Vagina (tissue), 2 donors: ENCODE results near the gene SERPINE1. TPM values are rescaled to one million over a fixed set of nuclear protein-coding genes. Genes with fewer than 3 reads are reported as not detected.

ENCODE experiments used
- DNase-seq, 2 donors: peaks; one replicate each; pipeline ENCODE4 v3.0.0-alpha.2; 2017; ENCODE audit errors: extremely low spot score in 2 of 2
- H3K27ac ChIP-seq: fragments of 200-600 bp; sonication (generic); one replicate; pipeline ENCODE4 v1.5.1; 2019
- H3K27me3 ChIP-seq: fragments of 200-600 bp; sonication (generic); one replicate; pipeline ENCODE4 v1.5.1; 2019
- H3K36me3 ChIP-seq, 2 donors: fragments of 200-600 bp; sonication (generic); one replicate each; pipeline ENCODE4 v1.5.1; 2017 to 2019
- H3K4me1 ChIP-seq: fragments of 200-600 bp; sonication (generic); one replicate; pipeline ENCODE4 v1.5.1; 2019
- H3K4me3 ChIP-seq, 2 donors: fragments of 200-600 bp; sonication (generic); 1 replicate in 1 of 2; 2 replicates in 1 of 2; pipeline ENCODE4 v1.5.1; 2016 to 2019
- H3K9me3 ChIP-seq: fragments of 200-600 bp; sonication (generic); one replicate; pipeline ENCODE4 v1.5.1; 2019
- CTCF ChIP-seq, 3 experiments: fragments of 450-650 bp in 2 of 3; fragments of 200-600 bp in 1 of 3; sonication (generic) in 1 of 3; IDR thresholded peaks; one replicate each; pipeline ENCODE4 v1.5.1; 2017 to 2019; ENCODE audit warnings: antibody characterized with exemption in 3 of 3, mild to moderate bottlenecking in 2 of 3, moderate library complexity in 2 of 3
- POLR2A ChIP-seq, 2 donors: fragments of 450-650 bp; IDR thresholded peaks; one replicate each; pipeline ENCODE4 v1.6.1; 2017; ENCODE audit warnings: antibody characterized with exemption in 2 of 2, mild to moderate bottlenecking in 2 of 2, moderate library complexity in 2 of 2
- POLR2AphosphoS5 ChIP-seq, 2 donors: sonication (generic); formaldehyde crosslinking; IDR thresholded peaks; one replicate each; pipeline ENCODE4 v1.9.0; 2017; ENCODE audit warnings: antibody characterized with exemption in 2 of 2, mild to moderate bottlenecking in 2 of 2, low read depth in 1 of 2; ENCODE audit not compliant: insufficient read depth in 1 of 2
- intact Hi-C: fragments of 100-400 bp; cut with DNase I; formaldehyde crosslinking; loops from one replicate; pipeline ENCODE4 v1.15.1; 2023
- total RNA-seq: library from RNA; depleted of rRNA; stranded (reverse); fragments of >200 nt; gene quantifications from one replicate; pipeline ENCODE4 v1.2.3, GENCODE V29; 2016

The SERPINE1 gene
- total RNA-seq, 1 donor from 2014 or later, result 14.7 TPM

- H3K27ac ChIP-seq, result no peak overlapping the region
- H3K4me3 ChIP-seq, result no peak overlapping the region
- H3K36me3 ChIP-seq, result no peaks in the 10 kb centered on the region
- H3K27me3 ChIP-seq, result no peaks in the 10 kb centered on the region
- TF ChIP-seq POLR2AphosphoS5 (IDR thresholded peaks at IDR 0.05; ENCODE audit: insufficient read depth in 1 of 2, low read depth in 1 of 2) (no peak), CTCF (IDR thresholded peaks at IDR 0.05) (no peak), POLR2A (IDR thresholded peaks at IDR 0.05) (no peak)
- intact Hi-C loops, result loop anchor here (5.0 kb wide), 1 partner anchor 41 kb away; no protein-coding TSS in a partner anchor
- H3K9me3 ChIP-seq, result no peaks in the 10 kb centered on the region
- peaks cover 21% of the 10 kb centered on the region for H3K4me1 ChIP-seq
- DNase-seq, result no peak
Measured at GRCh38 chr7:101096331-101096956, 30.5 kb upstream of the SERPINE1 start.

GRCh38 chr7:101096957-101097347 lies 30.0 kb upstream of the SERPINE1 start:
- H3K27ac ChIP-seq, result no peak overlapping the region
- no peak overlapping the region for H3K4me3 ChIP-seq
- H3K27me3 ChIP-seq, result no peaks in the 10 kb centered on the region
- intact Hi-C loops, result loop anchor here (5.0 kb wide), 1 partner anchor 40 kb away; no protein-coding TSS in a partner anchor
- DNase-seq, result no peak
- no peaks in the 10 kb centered on the region for H3K36me3 ChIP-seq
- TF ChIP-seq POLR2AphosphoS5 (IDR thresholded peaks at IDR 0.05; ENCODE audit: insufficient read depth in 1 of 2, low read depth in 1 of 2), result no peak
- TF ChIP-seq CTCF (IDR thresholded peaks at IDR 0.05), result no peak
- no peak for TF ChIP-seq POLR2A (IDR thresholded peaks at IDR 0.05)
- H3K9me3 ChIP-seq, result no peaks in the 10 kb centered on the region
- H3K4me1 ChIP-seq, result peaks cover 21% of the 10 kb centered on the region

GRCh38 chr7:101097561-101097960 lies 29.3 kb upstream of the SERPINE1 start:
- Histone ChIP-seq H3K9me3 (no peaks in the 10 kb centered on the region), H3K4me1 (peaks cover 21% of the 10 kb centered on the region), H3K27me3 (no peaks in the 10 kb centered on the region), H3K4me3 (no peak overlapping the region), H3K27ac (no peak overlapping the region), H3K36me3 (no peaks in the 10 kb centered on the region)
- intact Hi-C loops, result loop anchor here (5.0 kb wide), 1 partner anchor 40 kb away; no protein-coding TSS in a partner anchor
- DNase-seq, result no peak
- TF ChIP-seq POLR2A (IDR thresholded peaks at IDR 0.05) (no peak), POLR2AphosphoS5 (IDR thresholded peaks at IDR 0.05; ENCODE audit: insufficient read depth in 1 of 2, low read depth in 1 of 2) (no peak), CTCF (IDR thresholded peaks at IDR 0.05) (no peak)

DNA sequence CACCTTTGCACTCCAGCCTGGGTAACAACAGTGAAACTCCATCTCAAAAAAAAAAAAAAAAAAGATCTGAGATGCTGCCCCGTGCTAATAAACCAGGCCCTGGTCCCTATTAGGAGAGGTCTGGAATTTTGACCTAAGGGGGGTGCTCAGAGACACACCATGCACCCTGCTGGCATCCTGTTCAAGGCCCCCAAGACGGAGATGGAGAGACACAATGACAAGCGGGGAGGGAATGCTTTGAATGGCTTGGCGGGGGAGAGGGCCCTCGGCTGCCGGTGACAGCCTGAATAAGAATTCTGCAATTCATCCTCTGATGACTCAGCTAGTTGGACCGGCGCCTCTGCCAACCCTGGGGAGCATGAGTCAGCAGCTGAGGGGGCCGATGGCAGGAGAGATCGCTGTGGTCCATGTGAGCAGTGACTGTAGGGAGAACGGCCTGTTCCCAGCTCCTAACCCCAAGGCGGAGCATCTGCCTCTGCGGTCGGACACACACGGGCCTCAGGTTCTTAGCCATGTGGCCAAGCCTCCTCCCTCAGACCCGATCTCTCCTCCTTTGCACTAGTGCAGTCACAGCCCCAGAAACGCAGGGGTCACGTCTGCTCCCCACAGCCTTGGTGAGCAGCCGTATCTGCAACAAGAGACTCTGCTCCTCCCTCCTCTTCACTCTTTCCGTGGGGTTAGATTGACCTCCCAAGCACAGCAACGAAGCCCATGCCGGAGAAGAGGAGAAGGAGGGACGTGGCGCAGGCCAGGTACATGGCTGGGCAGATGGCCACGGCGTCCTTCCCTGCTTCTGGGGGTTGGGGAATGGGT lies 26.7 kb upstream of the SERPINE1 start:
- H3K4me1 ChIP-seq, result peaks cover 21% of the 10 kb centered on the region
- TF ChIP-seq POLR2AphosphoS5 (IDR thresholded peaks at IDR 0.05; ENCODE audit: insufficient read depth in 1 of 2, low read depth in 1 of 2) (peak; percentile 96), POLR2A (IDR thresholded peaks at IDR 0.05) (no peak), CTCF (IDR thresholded peaks at IDR 0.05) (no peak)

More for the DNA sequence above, 26.7 kb upstream of the SERPINE1 start:
- Histone ChIP-seq H3K36me3 (no peaks in the 10 kb centered on the region), H3K4me3 (no peak overlapping the region), H3K27ac (peak overlapping the region; percentile 87), H3K27me3 (no peaks in the 10 kb centered on the region), H3K9me3 (no peaks in the 10 kb centered on the region)
- DNase-seq, result peak in 1 of 2 donors; percentile 99
- intact Hi-C loops, result loop anchor here (2.0 to 5.0 kb wide), 2 partner anchors 21 to 37 kb away; no protein-coding TSS in a partner anchor
